ENCODE results near the gene EML4. TPM values are rescaled to one million over a fixed set of nuclear protein-coding genes. Genes with fewer than 3 reads are reported as not detected.

EML4 gene
- total RNA-seq, 2 experiments from 2014 or later, result 37.1 to 43.2 TPM

DNA sequence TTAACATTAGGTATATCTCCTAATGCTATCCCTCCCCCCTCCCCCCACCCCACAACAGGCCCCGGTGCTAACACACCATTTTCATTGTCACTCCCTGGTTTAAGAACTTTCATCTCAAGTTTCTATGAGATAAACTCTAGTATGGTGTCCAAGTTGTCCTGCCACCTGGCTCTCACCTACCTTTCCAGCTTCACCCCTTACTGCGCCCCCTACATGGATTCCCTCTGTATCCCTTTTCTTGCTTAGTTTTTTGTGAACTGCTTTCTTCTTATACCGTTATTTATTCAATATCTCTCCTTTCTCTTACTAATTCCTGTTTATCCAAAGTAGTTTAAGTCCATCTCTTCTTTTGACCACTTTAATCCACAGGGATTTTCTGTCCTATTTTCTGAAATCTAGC lies 15.2 kb downstream of the EML4 start:
- no peak overlapping the region for H2AFZ ChIP-seq (ENCODE audit: low read length)
- peaks cover 27% of the 10 kb centered on the region; the same call in 1 of the 2 replicates for H3K79me2 ChIP-seq (ENCODE audit: insufficient read depth, low read depth, low read length)
- intact Hi-C loops (cut with micrococcal nuclease; ENCODE audit: unreplicated experiment), result no loop called here
- peaks cover 16% of the 10 kb centered on the region for H3K4me1 ChIP-seq (ENCODE audit: insufficient read depth, low read length, poor library complexity, severe bottlenecking)
- POLR2A ChIA-PET, result no interaction called here
- H3K9me3 ChIP-seq (ENCODE audit: low read length), result no peaks in the 10 kb centered on the region
- no peak overlapping the region for H3K4me3 ChIP-seq (ENCODE audit: low read depth, low read length, poor library complexity, severe bottlenecking)
- no TSS peak for BruUV-seq (replicated peaks)
- H3K27ac ChIP-seq (ENCODE audit: low read depth, low read length, poor library complexity, severe bottlenecking), result no peak overlapping the region
- TF ChIP-seq EZH2phosphoT487 (IDR thresholded peaks at IDR 0.05; ENCODE audit: borderline replicate concordance, low read depth, low read length) (no peak), CTCF (conservative IDR thresholded peaks at IDR 0.05; ENCODE audit: low read length) (0 out of 2 replicates have a peak, but pooled peaks have one; percentile 17)
- 0 out of 2 replicates have a peak, but pooled peaks cover 5% of the 10 kb centered on the region for H4K20me1 ChIP-seq (ENCODE audit: insufficient read depth, low read length)
- H3K4me2 ChIP-seq (ENCODE audit: low read length), result no peak overlapping the region
- H3K9me2 ChIP-seq (ENCODE audit: insufficient read depth, low read length), result no peaks in the 10 kb centered on the region
- peaks cover 6% of the 10 kb centered on the region; the same call in 1 of the 2 replicates for H3K36me3 ChIP-seq (ENCODE audit: insufficient read depth, low read length)
- no peak for DNase-seq (ENCODE audit: low spot score)
- CTCF ChIA-PET (ENCODE audit: unreplicated experiment), result interaction anchor here (1.0 kb wide), 1 partner anchor 10 kb away, joined by 3 read pairs; no protein-coding TSS in a partner anchor

- no peak overlapping the region for H3K4me2 ChIP-seq (ENCODE audit: low read length)
- no peak for DNase-seq (ENCODE audit: low spot score)
- no peaks in the 10 kb centered on the region for H3K9me2 ChIP-seq (ENCODE audit: insufficient read depth, low read length)
- H3K4me3 ChIP-seq (ENCODE audit: low read depth, low read length, poor library complexity, severe bottlenecking), result no peak overlapping the region
- H3K9me3 ChIP-seq (ENCODE audit: low read length), result no peaks in the 10 kb centered on the region
- H3K27ac ChIP-seq (ENCODE audit: low read depth, low read length, poor library complexity, severe bottlenecking), result no peak overlapping the region
- intact Hi-C loops (cut with micrococcal nuclease; ENCODE audit: unreplicated experiment), result no loop called here
- H3K79me2 ChIP-seq (ENCODE audit: insufficient read depth, low read depth, low read length), result peaks cover 27% of the 10 kb centered on the region; the same call in 1 of the 2 replicates
- peaks cover 16% of the 10 kb centered on the region for H3K4me1 ChIP-seq (ENCODE audit: insufficient read depth, low read length, poor library complexity, severe bottlenecking)
- ChIA-PET POLR2A (no interaction called here), CTCF (ENCODE audit: unreplicated experiment) (no interaction called here)
- no TSS peak for BruUV-seq (replicated peaks)
- TF ChIP-seq EZH2phosphoT487 (IDR thresholded peaks at IDR 0.05; ENCODE audit: borderline replicate concordance, low read depth, low read length) (no peak), CTCF (conservative IDR thresholded peaks at IDR 0.05; ENCODE audit: low read length) (no peak)
- no peak overlapping the region for H2AFZ ChIP-seq (ENCODE audit: low read length)
- peaks cover 6% of the 10 kb centered on the region; the same call in 1 of the 2 replicates for H3K36me3 ChIP-seq (ENCODE audit: insufficient read depth, low read length)
- H4K20me1 ChIP-seq (ENCODE audit: insufficient read depth, low read length), result 0 out of 2 replicates have a peak, but pooled peaks cover 5% of the 10 kb centered on the region
Measured at GRCh38 chr2:42185220-42185921, 16.2 kb downstream of the EML4 start.

DNA sequence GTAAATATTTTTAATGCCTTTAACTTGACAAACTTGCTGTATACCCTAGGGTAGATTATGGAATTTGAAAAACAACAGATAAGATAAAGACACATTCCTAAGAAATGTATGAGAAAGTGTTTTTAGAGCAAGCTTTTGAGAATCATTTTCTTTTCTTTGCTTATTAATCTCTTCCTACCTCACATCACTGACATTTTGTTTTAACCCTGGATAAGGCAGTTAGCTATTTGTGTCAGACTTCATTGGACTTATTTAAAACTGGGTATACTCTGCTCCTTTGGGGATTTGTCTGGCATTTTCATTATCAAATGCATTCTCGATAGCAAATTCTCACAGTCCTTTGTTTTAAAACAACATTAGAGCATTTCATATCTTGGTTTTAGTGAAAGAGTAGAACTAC lies 17.2 kb downstream of the EML4 start:
- Histone ChIP-seq H3K79me2 (ENCODE audit: insufficient read depth, low read depth, low read length) (peaks cover 27% of the 10 kb centered on the region; the same call in 1 of the 2 replicates), H3K4me2 (ENCODE audit: low read length) (no peak overlapping the region), H3K36me3 (ENCODE audit: insufficient read depth, low read length) (peaks cover 5% of the 10 kb centered on the region; the same call in 1 of the 2 replicates), H3K9me3 (ENCODE audit: low read length) (no peaks in the 10 kb centered on the region), H3K4me1 (ENCODE audit: insufficient read depth, low read length, poor library complexity, severe bottlenecking) (peaks cover 16% of the 10 kb centered on the region), H4K20me1 (ENCODE audit: insufficient read depth, low read length) (0 out of 2 replicates have a peak, but pooled peaks cover 5% of the 10 kb centered on the region), H3K4me3 (ENCODE audit: low read depth, low read length, poor library complexity, severe bottlenecking) (no peak overlapping the region), H2AFZ (ENCODE audit: low read length) (no peak overlapping the region), H3K9me2 (ENCODE audit: insufficient read depth, low read length) (no peaks in the 10 kb centered on the region), H3K27ac (ENCODE audit: low read depth, low read length, poor library complexity, severe bottlenecking) (no peak overlapping the region)
- no peak for DNase-seq (ENCODE audit: low spot score)
- no TSS peak for BruUV-seq (replicated peaks)
- ChIA-PET CTCF (ENCODE audit: unreplicated experiment) (no interaction called here), POLR2A (interaction anchor here (1.0 kb wide), 1 partner anchor 53 kb away, joined by 3 read pairs; no protein-coding TSS in a partner anchor)
- TF ChIP-seq CTCF (conservative IDR thresholded peaks at IDR 0.05; ENCODE audit: low read length) (no peak), EZH2phosphoT487 (IDR thresholded peaks at IDR 0.05; ENCODE audit: borderline replicate concordance, low read depth, low read length) (no peak)
- intact Hi-C loops (cut with micrococcal nuclease; ENCODE audit: unreplicated experiment), result no loop called here
